Prostate gland (tissue), 2 donors: ENCODE measurements around the gene ZC3HAV1L. TPM values are rescaled to one million over a fixed set of nuclear protein-coding genes. Genes with fewer than 3 reads are reported as not detected.

Experiments
- DNase-seq: peaks from one replicate; pipeline ENCODE4 v3.0.0-alpha.2; 2019; ENCODE audit warnings: low spot score
- H3K27ac ChIP-seq, 2 donors: fragments of 200-600 bp; sonication (generic); 2 replicates each; pipeline ENCODE4 v1.5.1; 2017 to 2019
- H3K27me3 ChIP-seq: fragments of 200-600 bp; sonication (generic); replicated peaks from 2 replicates; pipeline ENCODE4 v1.5.1; 2019; ENCODE audit not compliant: insufficient read depth
- H3K36me3 ChIP-seq, 2 donors: fragments of 200-600 bp; sonication (generic); 1 replicate in 1 of 2; 2 replicates in 1 of 2; pipeline versions ENCODE4 v1.5.1 to v1.8.1; 2017 to 2019
- H3K4me1 ChIP-seq: fragments of 200-600 bp; sonication (generic); replicated peaks from 2 replicates; pipeline ENCODE4 v1.5.1; 2019
- H3K4me3 ChIP-seq, 2 donors: fragments of 200-600 bp; sonication (generic); 2 replicates each; pipeline ENCODE4 v1.5.1; 2017 to 2019
- H3K9me3 ChIP-seq: fragments of 200-600 bp; sonication (generic); 2 replicates; pipeline ENCODE4 v1.5.1; 2017
- POLR2A ChIP-seq: fragments of 450-650 bp; IDR thresholded peaks from one replicate; pipeline ENCODE4 v1.6.1; 2016; ENCODE audit warnings: antibody characterized with exemption, mild to moderate bottlenecking
- POLR2AphosphoS5 ChIP-seq: sonication (generic); formaldehyde crosslinking; IDR thresholded peaks from one replicate; pipeline ENCODE4 v1.6.1; 2017; ENCODE audit warnings: antibody characterized with exemption
- WGBS: methylation state at CpG from one replicate; pipeline ENCODE4 v1.1.5; 2018; 5-methylcytosine and 5-hydroxymethylcytosine counted together
- intact Hi-C: fragments of 100-400 bp; cut with DNase I; formaldehyde crosslinking; loops from one replicate; pipeline ENCODE4 v1.14.2; 2022
- total RNA-seq, 2 donors: library from RNA; depleted of rRNA; stranded (reverse); fragments of >200 nt; gene quantifications; one replicate each; pipeline ENCODE4 v1.1.0, GENCODE V29; 2016
- TF ChIP-seq, protein P1 (sequence below), 4 experiments: fragments of 200-600 bp in 2 of 4; fragments of 450-650 bp in 2 of 4; sonication (generic) in 2 of 4; IDR thresholded peaks; 1 replicate in 3 of 4; 2 replicates in 1 of 4; pipeline ENCODE4 v1.5.1; 2016 to 2019; ENCODE audit warnings: antibody characterized with exemption in 4 of 4, mild to moderate bottlenecking in 2 of 4, moderate library complexity in 2 of 4

Gene ZC3HAV1L
- total RNA-seq, 2 donors from 2014 or later = 25.8 to 26.0 TPM

DNA sequence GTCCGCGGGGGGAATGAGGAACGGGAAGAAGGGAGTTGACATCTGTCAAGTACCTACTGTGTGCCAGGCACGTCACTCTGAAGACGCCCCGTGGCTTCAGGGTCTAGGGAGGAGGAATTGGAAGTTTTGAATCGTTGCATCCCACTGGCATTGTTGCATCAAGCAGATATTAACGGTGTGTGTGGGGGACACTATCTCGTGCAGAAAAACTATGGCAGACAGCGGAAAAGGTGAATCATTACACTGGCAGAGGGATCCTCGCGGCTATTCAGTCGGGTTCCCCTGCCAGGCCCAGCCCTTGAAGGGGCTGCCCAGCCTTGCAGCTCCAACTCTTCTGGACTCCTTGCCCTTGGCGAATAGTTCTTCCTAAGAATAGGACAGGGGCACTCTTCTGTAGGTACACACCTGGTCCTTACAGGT lies 53.6 kb downstream of the ZC3HAV1L start:
- Histone ChIP-seq H3K4me1 (no peaks in the 10 kb centered on the region), H3K27me3 (no peaks in the 10 kb centered on the region), H3K36me3 (no peaks in the 10 kb centered on the region), H3K9me3 (no peaks in the 10 kb centered on the region), H3K4me3 (peak overlapping the region; percentile 50 to 58), H3K27ac (peak overlapping the region in 1 of 2 donors; percentile 57)
- no peak for DNase-seq
- intact Hi-C loops = loop anchor here (2.0 to 5.0 kb wide), 2 partner anchors 60 to 95 kb away; no protein-coding TSS in a partner anchor
- WGBS = 30% methylated on average over 14 of the region's 14 CpGs
- TF ChIP-seq POLR2AphosphoS5 (no peak), POLR2A (no peak)
- TF ChIP-seq, protein P1, sequence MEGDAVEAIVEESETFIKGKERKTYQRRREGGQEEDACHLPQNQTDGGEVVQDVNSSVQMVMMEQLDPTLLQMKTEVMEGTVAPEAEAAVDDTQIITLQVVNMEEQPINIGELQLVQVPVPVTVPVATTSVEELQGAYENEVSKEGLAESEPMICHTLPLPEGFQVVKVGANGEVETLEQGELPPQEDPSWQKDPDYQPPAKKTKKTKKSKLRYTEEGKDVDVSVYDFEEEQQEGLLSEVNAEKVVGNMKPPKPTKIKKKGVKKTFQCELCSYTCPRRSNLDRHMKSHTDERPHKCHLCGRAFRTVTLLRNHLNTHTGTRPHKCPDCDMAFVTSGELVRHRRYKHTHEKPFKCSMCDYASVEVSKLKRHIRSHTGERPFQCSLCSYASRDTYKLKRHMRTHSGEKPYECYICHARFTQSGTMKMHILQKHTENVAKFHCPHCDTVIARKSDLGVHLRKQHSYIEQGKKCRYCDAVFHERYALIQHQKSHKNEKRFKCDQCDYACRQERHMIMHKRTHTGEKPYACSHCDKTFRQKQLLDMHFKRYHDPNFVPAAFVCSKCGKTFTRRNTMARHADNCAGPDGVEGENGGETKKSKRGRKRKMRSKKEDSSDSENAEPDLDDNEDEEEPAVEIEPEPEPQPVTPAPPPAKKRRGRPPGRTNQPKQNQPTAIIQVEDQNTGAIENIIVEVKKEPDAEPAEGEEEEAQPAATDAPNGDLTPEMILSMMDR (IDR thresholded peaks at IDR 0.05) = no peak

DNA sequence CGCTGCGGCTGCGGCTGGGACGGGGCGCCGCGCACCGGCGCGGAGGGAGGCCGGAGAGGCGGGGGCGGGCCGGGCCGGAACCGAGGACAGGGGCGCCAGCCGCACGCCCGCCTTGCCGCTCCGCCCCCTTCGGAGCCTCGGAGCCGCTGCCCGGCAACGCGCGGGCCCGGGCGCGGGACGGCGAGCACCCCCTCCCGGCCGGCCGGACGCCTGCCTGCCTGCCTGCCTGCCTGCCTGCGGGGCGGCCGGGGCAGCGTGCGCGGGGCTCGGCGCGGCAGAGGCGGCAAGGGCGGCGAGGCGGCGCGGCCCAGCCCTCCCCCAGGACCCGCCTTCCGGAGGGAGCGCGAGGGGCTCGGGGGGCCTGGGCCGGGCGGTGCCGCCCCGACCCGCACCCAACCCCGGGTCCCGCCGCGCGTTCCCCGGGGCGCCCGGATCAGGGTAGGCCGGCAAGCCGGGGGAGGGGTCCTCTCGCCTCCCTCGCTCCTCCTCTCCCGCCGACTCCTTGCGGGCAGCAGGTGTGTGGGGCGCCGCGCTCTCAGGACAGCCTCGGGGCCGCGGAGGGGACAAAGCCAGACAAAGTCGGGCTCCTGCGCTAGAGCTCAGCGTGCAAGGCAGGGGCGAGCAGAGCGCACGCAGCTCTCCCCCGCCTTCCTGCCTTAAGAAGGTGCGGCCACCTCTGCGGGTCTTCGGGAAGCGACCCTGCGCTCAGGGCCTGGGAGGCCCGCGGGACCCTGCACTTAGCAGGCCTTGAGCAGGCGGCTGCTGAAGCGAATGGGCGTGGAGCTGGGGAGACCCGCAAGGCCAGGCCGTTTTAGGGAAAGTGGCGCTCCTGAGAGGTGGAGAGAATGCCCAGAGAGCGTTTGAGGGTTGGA lies 54.3 kb downstream of the ZC3HAV1L start, which contains the start of gene KIAA1549:
TSS of gene KIAA1549 (minus strand) at position 58 of the 872 bp plus-strand sequence. CDS start 120 bp downstream, outside the sequence.
- H3K9me3 ChIP-seq = no peaks in the 10 kb centered on the region
- H3K27me3 ChIP-seq = no peaks in the 10 kb centered on the region
- TF ChIP-seq, protein P1 (IDR thresholded peaks at IDR 0.05) = peak in 1 of 4 experiments; percentile 65
- no peak for TF ChIP-seq POLR2A
- no peak for TF ChIP-seq POLR2AphosphoS5
- DNase-seq = peak; percentile 54
- H3K4me1 ChIP-seq = no peaks in the 10 kb centered on the region
- H3K27ac ChIP-seq = peak within 1 kb of the TSS; percentile 57 to 63
- no peaks in the 10 kb centered on the region for H3K36me3 ChIP-seq
- 2% methylated on average over 19 of the region's 105 CpGs for WGBS
- peak within 1 kb of the TSS; percentile 50 to 58 for H3K4me3 ChIP-seq
- intact Hi-C loops = loop anchor here (2.0 to 5.0 kb wide), 2 partner anchors 59 to 95 kb away; no protein-coding TSS in a partner anchor

DNA sequence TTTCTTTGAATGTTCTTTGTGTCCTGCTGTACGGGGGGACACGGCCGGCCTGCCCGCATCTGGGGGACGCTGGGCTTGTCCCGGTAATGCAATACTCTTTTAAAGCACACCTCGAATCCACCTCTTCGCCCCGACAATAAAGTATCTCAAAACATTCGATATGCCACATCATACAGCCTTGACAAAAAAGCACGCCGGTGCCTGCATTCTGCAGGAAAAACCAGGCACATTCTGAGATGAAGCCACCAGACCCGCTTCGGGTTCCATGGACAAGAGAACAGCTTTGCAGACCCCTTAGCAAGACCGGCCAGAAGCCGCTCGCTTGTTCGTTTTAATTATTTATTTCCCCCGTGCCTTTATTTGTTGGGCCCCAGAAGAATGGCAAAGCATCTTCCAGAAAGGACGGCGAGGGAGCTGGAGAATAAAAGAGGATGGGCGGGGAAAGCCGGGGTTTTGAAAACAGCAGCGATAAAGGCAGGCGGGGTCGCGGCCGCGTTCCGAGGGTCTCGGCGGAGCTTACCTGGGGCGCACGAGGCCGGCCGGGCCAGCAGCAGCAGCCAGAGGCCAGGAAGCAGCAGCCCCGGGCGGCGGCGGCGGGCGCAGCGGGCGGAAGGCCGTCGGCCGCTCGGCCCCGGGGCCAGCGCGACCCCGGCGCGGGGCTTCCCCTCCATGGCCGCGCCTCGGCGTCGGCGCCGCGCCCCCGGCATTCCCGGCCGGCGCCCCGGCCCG lies 55.1 kb downstream of the ZC3HAV1L start:
- DNase-seq = no peak
- TF ChIP-seq, protein P1 (IDR thresholded peaks at IDR 0.05) = no peak
- no peak for TF ChIP-seq POLR2AphosphoS5
- no peak for TF ChIP-seq POLR2A
- under 1% methylated on average over 68 of the region's 68 CpGs for WGBS
- Histone ChIP-seq H3K4me1 (no peaks in the 10 kb centered on the region), H3K4me3 (peak overlapping the region; percentile 50 to 58), H3K36me3 (no peaks in the 10 kb centered on the region), H3K27ac (peak overlapping the region in 1 of 2 donors; percentile 35), H3K9me3 (no peaks in the 10 kb centered on the region), H3K27me3 (no peaks in the 10 kb centered on the region)
- intact Hi-C loops = loop anchor here (5.0 kb wide), 1 partner anchor 58 kb away; no protein-coding TSS in a partner anchor

DNA sequence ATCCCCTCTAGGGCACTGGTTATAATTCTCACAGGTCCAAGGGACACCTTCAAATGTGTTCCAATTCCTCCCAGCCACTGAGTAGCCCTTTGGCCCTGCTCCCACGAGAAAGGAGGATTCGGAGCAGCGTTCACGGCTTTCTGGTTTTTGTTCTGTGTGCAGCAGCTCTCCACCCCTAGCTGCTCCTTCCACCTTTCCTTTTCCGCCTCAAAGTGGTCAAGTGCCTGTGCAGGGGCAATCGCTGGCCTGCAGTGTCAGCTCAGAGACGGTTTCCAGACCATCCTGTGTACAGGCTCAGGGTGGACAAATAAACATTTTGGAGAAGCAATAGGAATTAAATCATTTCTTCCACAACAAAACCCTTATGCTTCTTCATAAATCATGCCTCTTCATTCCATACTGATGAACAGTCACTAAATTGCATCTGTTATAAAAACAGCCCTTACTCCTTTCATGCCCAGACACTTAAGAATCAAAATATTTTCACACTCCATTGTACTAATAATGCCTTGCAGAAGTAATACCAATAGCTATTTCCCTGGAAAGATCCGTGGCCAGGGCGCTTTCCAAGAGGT lies 55.8 kb downstream of the ZC3HAV1L start:
- Histone ChIP-seq H3K9me3 (no peaks in the 10 kb centered on the region), H3K27me3 (no peaks in the 10 kb centered on the region), H3K4me3 (peak overlapping the region; percentile 50 to 58), H3K36me3 (no peaks in the 10 kb centered on the region), H3K27ac (peak overlapping the region in 1 of 2 donors; percentile 35), H3K4me1 (no peaks in the 10 kb centered on the region)
- TF ChIP-seq POLR2AphosphoS5 (no peak), POLR2A (no peak)
- intact Hi-C loops = loop anchor here (5.0 kb wide), 1 partner anchor 58 kb away; no protein-coding TSS in a partner anchor
- 24% methylated on average over 9 of the region's 9 CpGs for WGBS
- no peak for DNase-seq
